ENCODE data around the gene STXBP2.
"Not testable (repeated sequence)": the region's sequence is repeated elsewhere in the genome, so short reads cannot be mapped to it uniquely, and the experiment has no call there.

STXBP2 gene

DNA sequence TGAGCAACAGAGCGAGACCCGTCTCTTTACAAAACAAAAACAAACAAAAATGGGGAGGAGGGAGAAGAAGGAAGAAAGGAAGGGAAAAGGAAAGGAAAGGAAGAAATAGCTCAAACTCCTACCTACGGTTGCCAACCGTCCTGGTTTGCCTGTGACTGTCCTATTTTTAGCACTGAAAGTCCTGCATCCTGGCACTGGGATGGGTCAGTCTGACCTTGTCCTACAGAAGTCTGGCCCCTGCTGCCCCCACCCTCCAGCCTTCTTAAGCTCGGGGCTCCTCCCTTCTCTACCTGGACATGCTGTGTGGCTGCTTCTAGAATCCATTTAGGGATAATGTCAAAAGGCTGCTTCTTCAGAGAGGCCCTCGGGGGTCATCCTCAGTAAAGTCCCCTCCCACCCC is 1.2 kb upstream of the STXBP2 start:
- DNase-seq, result no peak

GRCh38 chr19:7636317-7636690 is 606 bp upstream of the STXBP2 start:
- no peak for DNase-seq

DNA sequence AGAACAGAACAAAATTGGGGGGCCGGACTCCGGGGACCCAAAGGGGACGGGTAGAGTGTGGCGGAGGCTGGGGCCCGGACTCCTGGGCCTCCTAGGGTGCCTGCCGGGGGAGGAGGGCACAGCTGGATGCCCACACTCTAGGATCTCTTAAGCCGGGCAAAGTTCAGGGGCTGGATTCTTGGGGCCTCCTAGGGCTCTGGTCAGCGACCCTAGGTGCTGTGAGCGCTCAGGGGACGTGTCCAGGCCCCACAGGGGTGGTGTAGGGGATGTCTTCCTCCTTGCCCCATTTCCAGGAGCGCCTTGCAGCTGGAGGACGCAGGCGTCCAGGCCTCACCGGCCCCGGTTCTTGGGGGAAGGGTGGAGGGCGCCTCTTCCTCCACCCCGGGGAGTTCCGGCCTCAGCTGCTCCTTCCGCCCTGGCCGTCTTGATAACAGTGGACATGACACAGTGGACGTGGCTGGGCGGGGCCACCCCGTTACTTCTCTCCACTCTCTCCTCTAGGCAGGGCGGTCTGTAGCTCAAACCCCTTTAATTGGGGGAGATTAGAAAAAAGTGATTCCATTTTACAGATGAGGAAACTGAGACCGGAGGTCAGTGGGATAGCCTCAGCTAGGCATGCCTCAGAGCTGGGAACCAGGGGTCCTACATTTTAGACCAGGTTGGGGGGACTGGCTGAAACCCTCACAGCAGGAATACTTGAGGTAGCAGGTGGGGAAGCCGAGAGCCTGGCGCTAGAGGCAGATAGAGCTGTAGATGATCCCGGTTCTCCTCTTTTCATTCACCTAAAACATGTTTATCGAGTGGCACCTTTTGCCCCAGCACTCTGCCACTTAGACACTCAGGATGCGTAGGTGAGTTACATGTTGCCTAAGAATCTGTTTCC is 705 bp downstream of the STXBP2 start:
- DNase-seq, result no peak

- no peak for DNase-seq
Observed at GRCh38 chr19:7638802-7639465, 2.0 kb downstream of the STXBP2 start.

DNA sequence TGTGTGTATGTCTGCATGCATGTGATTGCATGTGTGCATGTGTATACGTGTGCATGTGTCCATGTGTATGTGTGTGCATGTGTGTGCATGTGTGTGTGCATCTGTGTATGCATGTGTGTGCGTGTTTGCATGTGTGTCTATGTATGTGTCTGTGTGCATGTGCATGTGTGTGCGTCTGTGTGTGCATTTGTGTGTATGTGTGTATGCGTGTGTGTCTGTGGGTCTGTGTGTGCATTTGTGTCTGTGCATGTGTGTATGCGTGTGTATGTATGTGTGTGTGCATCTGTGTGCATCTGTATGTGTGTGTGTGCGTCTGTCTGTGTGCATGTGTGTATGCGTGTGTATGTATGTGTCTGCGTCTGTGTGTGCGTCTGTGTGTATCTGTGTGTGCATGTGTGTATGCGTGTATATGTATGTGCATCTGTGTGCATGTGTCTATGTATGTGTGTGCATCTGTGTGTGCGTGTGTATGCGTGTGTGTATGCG is 3.0 kb downstream of the STXBP2 start:
- no peak for DNase-seq

DNA sequence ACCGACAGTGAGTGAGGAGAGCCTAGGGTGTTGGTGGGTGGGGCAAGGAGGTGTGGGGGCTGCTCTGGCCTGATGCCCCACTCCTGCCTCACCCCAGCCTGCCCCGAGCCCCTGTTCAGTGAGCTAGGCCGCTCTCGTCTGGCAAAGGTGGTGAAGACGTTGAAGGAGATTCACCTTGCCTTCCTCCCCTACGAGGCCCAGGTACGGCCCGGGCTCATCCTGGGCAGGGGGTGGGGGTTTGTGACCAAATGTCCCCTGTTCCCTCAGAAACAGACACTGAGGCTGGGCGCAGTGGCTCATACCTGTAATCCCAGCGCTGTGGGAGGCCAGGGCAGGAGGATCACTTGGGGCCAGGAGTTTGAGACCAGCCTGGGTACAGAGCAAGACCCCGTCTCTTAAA is 3.9 kb downstream of the STXBP2 start:
- DNase-seq, result no peak

DNA sequence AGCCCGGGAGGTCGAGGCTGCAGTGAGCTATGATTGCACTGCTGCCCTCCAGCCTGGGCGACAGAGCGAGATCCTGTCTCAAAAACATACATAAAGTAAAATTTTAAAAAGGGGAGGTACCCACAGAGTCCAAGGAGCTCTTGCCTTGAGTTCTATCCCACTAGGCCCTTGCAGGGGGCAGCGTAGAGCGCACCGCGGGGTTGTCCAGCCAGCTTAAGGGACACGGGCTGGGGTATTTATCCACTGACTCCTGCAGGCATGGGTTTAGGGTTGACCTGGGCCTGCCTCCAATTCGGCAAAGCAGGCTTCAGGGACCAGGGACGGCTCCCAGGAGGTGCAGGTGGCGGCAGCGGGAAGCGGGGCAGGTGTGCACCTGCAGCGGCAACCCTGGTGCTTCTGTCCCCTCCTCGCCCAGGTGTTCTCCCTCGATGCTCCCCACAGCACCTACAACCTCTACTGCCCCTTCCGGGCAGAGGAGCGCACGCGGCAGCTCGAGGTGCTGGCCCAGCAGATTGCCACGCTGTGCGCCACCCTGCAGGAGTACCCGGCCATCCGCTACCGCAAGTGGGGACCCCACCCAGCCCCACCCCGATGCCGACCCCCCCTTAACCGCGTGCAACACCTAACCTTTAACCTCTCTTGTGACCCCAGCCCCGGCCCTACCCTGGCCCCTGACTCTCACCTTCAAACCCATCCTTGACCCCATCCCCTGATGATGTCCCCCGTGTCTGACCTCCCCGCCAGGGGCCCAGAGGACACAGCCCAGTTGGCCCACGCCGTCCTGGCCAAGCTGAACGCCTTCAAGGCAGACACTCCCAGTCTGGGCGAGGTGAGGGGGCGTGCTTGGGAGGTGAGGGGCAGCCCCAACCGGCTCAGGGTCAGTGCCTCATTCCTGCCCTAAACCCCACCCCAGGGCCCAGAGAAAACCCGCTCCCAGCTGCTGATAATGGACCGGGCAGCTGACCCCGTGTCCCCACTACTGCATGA is 4.7 kb downstream of the STXBP2 start:
- DNase-seq, result no peak

GRCh38 chr19:7642295-7643030 is 5.6 kb downstream of the STXBP2 start:
- no peak for DNase-seq

DNA sequence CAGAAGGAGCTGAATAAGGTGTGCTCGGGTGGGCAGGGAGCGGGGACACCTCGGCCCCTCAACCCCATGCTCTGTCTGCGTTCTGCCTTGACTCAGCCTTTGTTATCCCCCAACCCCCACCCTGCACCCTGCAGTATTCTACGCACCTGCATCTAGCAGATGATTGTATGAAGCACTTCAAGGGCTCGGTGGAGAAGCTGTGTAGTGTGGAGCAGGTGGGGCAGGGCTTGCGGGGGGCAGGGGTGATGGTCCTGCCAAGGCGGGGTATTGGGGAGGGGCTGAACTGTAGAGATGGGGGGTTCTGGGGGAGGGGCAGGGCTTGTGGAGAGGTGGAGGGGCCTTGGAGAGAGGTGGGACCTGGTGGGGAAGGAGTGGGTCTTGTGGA is 6.1 kb downstream of the STXBP2 start:
- DNase-seq, result no peak

DNA sequence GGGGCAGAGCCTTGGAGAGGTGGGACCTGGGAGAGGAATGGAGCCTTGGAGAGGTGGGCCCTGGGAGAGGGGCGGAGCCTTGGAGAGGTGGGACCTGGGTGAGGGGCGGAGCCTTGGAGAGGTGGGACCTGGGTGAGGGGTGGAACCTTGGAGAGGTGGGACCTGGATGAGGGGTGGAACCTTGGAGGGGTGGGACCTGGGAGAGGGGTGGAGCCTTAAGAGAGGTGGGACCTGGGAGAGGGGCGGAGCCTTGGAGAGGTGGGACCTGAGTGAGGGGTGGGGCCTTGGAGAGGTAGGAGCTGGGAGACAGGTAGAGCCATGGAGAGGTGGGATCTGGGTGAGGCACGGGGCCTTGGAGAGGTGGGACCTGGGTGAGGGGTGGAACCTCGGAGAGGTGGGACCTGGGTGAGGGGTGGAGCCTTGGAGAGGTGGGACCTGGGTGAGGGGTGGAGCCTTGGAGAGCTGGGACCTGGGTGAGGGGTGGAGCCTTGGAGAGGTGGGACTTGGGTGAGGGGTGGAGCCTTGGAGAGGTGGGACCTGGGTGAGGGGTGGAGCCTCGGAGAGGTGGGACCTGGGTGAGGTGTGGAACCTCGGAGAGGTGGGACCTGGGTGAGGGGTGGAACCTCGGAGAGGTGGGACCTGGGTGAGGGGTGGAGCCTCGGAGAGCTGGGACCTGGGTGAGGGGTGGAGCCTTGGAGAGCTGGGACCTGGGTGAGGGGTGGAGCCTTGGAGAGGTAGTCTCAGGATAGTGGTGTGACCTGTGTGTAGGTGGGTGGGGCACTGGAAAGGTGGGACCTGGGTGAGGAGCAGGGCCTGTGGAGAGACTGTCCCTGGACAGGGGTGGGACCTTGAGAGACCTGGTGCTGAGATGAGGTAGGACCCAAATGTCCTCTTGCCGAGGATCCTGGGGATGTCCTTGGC is 7.0 kb downstream of the STXBP2 start:
- DNase-seq, result not testable (repeated sequence)

DNA sequence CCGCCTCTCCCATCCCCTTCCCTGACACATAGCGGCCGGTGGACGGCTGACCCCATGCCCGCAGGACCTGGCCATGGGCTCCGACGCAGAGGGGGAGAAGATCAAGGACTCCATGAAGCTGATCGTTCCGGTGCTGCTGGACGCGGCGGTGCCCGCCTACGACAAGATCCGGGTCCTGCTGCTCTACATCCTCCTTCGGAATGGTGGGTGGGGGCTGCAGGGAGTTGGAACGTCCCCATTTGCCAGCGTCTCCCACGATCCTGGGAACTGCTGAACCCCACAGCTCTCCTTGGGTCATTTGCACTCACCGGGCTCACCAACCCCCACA is 7.6 kb downstream of the STXBP2 start:
- DNase-seq, result no peak

DNA sequence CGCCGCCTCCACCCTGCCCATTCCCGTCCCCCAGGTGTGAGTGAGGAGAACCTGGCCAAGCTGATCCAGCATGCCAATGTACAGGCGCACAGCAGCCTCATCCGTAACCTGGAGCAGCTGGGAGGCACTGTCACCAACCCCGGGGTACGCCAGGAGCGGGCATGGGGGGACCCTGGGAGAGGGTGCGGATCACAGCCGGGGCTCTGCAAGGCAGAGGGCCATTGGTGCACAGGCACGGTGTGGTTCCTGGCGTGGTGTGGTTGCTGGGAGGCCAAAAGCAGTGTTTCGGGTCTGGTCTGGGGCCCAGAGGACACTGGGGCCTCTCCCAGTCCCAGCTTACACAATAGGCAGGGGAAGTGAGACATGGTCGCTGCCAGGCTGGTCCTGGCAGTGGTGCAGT is 8.3 kb downstream of the STXBP2 start:
- DNase-seq, result no peak

GRCh38 chr19:7645656-7646425 is 8.9 kb downstream of the STXBP2 start:
- DNase-seq, result no peak

GRCh38 chr19:7646426-7646700 is 9.5 kb downstream of the STXBP2 start:
- no peak for DNase-seq

- no peak for DNase-seq
Observed at GRCh38 chr19:7647156-7647555, 10.2 kb downstream of the STXBP2 start.

GRCh38 chr19:7648265-7649014 is 11.5 kb downstream of the STXBP2 start:
- DNase-seq, result no peak

DNA sequence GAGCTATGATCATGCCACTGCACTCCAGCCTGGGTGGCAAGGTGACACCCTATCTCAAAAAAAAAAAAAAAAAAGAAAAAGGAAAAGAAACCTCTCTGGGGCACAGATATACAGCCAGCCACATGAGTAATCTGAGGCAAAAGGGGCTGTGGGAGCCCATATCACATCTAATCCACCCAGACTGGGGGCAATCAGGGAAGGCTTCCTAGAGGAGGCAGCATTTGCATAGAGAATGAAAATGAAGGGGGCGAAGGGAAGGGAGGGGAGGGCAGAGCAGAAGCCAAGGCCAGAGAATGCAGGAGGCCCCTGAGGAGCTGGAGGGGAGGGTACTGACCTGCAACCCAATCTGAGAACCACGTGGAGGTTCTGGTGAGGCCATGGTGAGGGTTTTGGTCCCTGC is 13.2 kb downstream of the STXBP2 start:
- DNase-seq, result no peak

- peak; percentile 99 for DNase-seq
Observed at GRCh38 chr19:7652061-7652641, 15.2 kb downstream of the STXBP2 start.

DNA sequence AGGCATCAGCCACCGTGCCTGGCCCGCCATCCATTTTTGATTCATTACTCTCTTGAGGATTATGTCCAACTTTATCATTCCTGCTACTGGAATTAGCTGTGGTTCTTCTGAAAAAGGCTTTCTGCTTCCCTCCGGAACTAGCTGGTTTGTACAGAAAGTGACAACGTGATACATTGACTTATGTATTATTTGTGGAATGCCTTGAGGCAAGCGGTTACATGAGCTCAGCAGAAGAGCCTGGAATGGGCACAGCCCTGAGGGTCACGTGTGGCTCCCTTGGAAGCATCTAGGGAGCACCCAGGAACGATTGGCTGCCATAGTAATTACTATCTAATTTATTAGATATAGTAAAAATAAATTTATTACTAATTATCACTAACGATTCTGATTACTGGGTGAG is 17.5 kb downstream of the STXBP2 start:
- no peak for DNase-seq

DNA sequence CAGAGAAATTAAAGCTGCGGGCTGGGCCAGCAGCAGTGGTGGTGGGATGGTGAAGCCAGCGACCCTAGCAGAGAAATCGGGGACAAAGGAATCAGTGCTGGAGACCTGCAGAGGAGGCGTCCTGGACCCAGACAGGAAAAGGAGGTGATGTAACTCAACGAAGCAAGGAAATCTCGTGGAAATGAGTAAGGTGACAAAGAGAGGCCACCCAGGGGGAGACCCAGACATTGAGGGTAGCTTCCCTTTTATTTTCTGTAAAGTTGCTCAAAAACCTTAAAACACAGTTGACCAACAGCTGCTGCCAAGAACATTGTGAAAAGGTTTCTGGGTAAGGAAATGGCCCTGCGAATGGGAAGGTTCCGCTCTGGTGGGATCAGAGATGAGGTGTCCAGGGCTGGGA is 18.7 kb downstream of the STXBP2 start:
- DNase-seq, result no peak
